ENCODE data around the gene IMPDH1. TPM values are rescaled to one million over a fixed set of nuclear protein-coding genes. Genes with fewer than 3 reads are reported as not detected.
"Not testable (repeated sequence)": the region's sequence is repeated elsewhere in the genome, so short reads cannot be mapped to it uniquely, and the experiment has no call there.

IMPDH1 gene
- total RNA-seq = 20.0 TPM
- long read RNA-seq, transcript IMPDH1-203 (16 exons, 2,580 nt) = minor isoform, 7 of 144 reads
- long read RNA-seq, transcript IMPDH1-202 (15 exons, 2,479 nt) = major isoform, 38 of 144 reads
- long read RNA-seq, partial matches to known transcripts = 68 of 144 reads
- long read RNA-seq, other reads (novel, unspliced or antisense) = 30 of 144 reads

DNA sequence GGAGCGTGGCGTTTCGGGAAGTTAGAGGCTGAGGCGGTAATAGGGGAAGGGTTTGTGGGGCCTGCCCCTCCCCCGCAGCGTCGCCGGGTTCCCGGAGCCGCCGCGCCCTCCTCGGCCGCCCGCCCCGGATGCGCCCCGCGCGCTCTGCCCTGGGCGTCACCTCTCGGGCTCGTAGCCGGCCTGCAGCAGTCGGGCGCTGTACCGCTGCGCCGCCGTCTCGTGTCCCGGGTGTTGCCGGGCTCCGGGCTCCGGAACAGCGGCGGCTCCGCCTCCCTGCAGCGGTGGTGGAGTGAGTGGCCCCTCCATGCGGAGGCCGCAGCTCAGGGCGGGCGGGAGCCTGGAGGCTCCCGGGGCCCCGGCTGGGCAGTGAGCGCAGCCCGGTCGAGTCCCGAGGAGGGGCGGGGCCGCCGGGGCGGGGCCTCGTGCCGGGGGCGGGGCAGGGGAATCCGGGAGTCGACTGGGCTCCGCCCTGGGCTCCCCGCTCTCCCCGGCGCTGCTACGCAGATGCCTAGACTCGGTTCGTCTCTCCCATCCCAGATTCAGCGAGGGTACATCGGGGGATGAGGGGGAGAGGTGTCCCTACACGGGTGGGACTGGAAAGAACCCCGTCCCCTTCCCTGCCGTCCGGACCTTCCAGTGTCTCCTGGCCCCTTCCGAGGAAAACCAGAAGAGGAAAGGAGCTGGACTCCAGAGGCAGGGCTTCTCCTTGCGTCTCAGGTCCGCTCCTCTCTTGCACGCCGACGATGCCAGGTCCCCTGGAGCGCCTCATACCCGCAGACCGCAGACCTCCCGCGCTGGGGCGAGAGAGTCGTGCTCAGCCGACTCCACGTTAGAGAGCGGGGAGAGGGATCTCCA, at the start of gene IMPDH1:
IMPDH1 (minus strand) TSS at position 387 of the 855 bp plus-strand sequence; CDS start at position 306, 81 bp downstream.
- intact Hi-C loops (cut with DNase I) = no loop called here
- peak; percentile 94 for DNase-seq
- peak; percentile 96 for ATAC-seq (ENCODE audit: poor library complexity)

DNA sequence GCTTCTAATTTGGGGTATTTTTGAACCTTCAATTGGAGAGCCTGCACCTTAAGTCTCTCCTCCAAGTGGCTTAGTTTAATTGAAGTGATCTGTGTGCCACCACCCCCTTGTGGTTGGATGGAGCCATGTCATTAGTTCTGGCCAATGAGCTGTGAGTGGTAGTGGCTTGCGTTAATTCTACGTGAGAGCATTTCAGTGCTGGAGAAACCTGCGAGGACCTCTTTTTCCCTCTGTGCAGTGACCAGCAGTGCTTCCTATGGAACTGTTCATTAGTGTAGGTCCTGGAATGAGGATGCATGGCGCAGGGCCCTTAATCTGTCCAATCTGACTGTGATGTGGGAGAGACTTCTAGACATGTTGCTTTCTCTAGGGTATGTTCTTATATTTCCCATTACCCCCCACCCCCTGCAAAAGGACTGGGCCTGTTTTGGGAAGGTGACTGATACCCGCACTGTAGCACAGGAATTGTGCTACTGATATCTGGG, 49.7 kb upstream of the IMPDH1 start:
- ATAC-seq (ENCODE audit: poor library complexity) = peak; percentile 30
- peak; percentile 64 for DNase-seq
- intact Hi-C loops (cut with DNase I) = loop anchor here (2.0 kb wide), 1 partner anchor 31 kb away; no protein-coding TSS in a partner anchor

DNA sequence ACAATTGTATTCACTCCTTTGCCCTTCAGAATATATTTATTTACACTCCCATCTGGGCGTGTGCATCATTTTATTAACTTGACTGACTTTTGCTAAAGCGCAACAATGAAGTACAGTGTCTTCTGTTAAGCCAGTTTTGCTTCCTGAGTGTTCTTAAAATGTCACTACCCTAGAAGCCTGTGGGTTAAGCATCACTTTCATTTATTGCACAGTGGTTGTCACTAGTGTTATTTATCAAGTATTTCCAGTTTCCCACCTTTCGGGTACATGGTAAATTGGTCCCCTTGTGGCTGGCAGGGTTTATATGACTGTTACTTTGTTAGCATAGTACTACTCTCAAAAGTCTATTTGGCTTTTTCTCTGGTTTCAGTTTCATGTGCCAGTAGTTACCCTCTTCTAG, 49.2 kb upstream of the IMPDH1 start:
- intact Hi-C loops (cut with DNase I) = loop anchor here (2.0 kb wide), 1 partner anchor 30 kb away; no protein-coding TSS in a partner anchor

GRCh38 chr7:128457385-128457784, 47.6 kb upstream of the IMPDH1 start:
- DNase-seq; intact Hi-C loops (cut with DNase I); ATAC-seq (ENCODE audit: poor library complexity): not testable (repeated sequence)

More for the DNA sequence above, 49.2 kb upstream of the IMPDH1 start:
- DNase-seq = no peak
- ATAC-seq (ENCODE audit: poor library complexity) = no peak

DNA sequence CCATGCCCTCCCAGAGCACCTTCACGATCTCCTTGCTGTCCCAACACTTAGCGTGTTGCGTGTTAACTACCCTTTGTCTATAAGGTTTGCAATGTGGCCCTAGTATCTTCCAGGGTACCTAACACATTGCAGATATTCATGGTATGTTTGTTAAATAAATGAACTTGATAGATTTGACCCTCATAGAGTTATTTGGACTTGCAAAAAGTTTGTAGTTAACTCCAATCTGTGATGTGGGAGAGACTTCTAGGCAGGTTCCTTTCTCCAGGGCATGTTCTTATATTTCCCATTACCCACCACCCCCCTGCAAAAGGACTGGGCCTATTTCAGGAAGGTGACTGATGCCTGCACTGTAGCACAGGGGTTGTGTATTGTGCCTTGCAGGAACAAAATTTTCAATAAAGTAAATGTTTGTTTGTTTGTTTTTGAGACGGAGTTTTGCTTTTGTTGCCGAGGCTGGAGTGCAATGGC, 46.5 kb upstream of the IMPDH1 start:
- intact Hi-C loops (cut with DNase I) = no loop called here
- ATAC-seq (ENCODE audit: poor library complexity) (no peak), DNase-seq (no peak)

DNA sequence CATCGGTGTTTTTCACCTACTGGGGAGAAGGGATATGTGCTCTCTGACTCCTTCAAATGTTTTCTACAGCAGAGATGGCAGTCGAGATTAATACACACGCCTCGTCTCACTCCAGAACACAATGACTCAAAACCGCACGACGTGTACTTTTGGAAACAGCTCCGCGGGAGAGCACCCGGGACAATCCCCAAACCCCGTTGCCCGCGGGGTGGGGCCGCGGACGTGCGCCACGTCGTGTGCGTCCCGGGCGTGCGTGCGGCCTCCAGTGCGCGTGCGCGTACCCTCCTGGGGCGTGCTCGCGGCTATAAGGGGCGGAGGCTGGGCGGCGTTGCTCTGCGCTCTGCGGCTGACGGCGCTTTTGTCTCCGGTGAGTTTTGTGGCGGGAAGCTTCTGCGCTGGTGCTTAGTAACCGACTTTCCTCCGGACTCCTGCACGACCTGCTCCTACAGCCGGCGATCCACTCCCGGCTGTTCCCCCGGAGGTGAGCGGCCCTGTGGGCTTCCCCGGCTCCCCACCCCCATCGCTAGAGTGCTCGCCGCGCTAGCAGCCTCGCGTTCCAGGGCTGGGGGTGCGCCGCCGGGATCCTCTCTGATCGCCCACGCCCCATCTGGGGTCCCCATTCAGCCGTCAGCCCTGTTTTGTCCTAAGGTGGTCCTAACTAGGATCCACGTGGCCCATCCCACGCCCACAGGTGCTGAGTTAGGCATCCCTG, 45.9 kb upstream of the IMPDH1 start, which contains the start of gene HILPDA:
HILPDA (plus strand) TSS at position 336 of the 712 bp plus-strand sequence. CDS start 1,391 bp downstream, outside the sequence.
- intact Hi-C loops (cut with DNase I) = no loop called here
- peak; percentile 95 for ATAC-seq (ENCODE audit: poor library complexity)
- DNase-seq = peak; percentile 97

DNA sequence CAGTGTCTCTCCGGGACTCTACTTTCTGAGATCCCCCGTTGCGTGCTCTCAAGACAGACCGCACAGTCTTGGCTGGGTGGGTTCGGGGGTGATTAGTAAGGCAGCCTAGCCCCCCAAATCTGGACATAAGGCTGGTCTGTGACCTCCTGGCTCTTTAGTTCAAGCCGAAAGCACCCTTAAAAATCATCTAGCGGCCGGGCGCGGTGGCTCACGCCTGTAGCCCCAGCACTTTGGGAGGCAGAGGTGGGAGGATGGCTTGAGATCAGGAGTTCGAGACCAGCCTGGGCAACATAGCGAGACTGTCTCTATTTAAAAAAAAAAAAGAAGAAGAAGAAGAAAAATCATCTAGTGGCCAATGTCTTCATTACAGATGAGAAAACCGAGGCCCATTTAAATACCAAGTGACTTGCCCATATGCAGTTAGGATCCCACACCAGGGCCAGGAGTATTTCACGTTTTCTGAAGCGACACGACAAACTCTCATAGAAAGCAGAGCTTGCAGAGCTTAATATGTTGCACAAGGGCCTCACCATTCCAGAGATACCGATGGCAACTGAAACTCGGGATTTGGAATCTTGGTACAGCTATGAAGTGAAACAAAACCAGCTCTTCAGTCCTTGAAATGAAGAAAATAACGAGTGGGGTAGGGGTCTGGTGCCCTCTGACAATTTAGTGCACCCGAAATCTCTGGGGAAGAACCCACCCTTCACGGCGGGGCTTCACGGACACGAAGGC, 45.2 kb upstream of the IMPDH1 start:
- DNase-seq (no peak), ATAC-seq (ENCODE audit: poor library complexity) (peak; percentile 4)
- intact Hi-C loops (cut with DNase I) = no loop called here

DNA sequence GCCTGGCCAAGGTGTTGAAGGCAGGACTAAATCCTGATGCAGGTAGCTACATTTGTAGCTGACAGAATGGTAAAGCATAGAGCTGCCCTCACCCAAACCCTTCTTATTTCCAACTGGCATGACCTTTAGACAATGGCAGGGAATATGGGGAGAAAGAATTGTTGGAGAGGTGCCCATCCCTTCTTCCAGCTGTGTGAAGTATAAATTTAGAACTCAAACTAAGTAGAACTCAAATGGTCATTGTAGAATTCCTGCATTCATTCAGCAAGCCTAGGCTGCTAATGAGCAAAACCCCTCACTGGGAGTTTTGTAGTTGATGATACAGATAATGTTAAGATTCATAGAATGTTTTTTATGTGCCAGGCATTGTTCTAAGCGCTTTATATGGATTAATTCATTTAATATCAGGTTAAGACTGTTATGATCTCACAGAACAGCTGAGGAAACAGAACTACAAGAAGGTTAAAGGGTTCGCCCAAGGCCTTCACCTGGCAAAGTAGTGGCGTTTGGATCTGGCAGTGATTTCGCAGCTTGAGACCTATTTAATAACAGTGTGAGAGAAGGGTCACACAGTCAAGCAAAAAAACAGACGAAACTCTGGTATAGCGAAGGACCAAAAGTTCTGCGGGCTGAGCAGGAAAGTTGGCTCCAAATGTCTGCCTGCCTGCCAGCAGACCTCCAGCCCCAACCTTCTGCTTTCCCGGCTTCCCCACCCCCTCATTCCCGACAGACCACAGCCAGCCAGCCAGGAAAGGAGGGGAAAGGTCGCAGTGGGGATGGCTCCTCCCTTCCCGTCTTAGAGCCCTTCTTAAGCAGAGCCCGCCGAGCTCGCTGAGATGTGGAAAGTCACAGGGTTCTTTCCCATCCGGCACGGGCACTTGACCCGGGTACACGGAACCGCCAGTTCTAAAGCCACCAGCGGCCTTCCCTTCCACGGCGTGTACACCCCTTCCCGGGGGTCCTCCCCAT, 44.3 kb upstream of the IMPDH1 start:
- DNase-seq (peak; percentile 93), ATAC-seq (ENCODE audit: poor library complexity) (peak; percentile 89)
- intact Hi-C loops (cut with DNase I) = no loop called here

GRCh38 chr7:128452552-128452951, 42.8 kb upstream of the IMPDH1 start:
- intact Hi-C loops (cut with DNase I) = no loop called here
- ATAC-seq (ENCODE audit: poor library complexity) (no peak), DNase-seq (no peak)

GRCh38 chr7:128450913-128451312, 41.1 kb upstream of the IMPDH1 start:
- DNase-seq (no peak), ATAC-seq (ENCODE audit: poor library complexity) (no peak)
- intact Hi-C loops (cut with DNase I) = no loop called here

DNA sequence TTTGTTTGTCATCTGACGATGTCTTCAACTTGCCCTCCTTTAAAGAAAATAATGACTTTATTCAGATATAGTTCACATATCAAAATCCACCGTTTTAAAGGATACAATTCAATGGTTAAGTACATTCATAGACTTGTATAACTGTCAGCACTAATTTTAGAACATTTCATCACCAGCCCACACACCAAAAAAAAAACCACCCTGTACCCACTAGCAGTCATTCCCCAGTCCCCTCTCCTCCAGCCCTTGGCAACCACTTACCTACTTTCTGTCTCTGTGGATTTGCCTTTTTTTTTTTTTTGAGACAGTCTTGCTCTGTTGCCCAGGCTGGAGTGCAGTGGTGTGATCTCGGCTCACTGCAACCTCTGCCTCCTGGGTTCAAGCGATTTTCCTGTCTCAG, 40.6 kb upstream of the IMPDH1 start:
- intact Hi-C loops (cut with DNase I) = no loop called here
- no peak for ATAC-seq (ENCODE audit: poor library complexity)
- DNase-seq = no peak

- DNase-seq = no peak
These were observed 39.0 kb upstream of the IMPDH1 start for GRCh38 chr7:128448751-128449302.

DNA sequence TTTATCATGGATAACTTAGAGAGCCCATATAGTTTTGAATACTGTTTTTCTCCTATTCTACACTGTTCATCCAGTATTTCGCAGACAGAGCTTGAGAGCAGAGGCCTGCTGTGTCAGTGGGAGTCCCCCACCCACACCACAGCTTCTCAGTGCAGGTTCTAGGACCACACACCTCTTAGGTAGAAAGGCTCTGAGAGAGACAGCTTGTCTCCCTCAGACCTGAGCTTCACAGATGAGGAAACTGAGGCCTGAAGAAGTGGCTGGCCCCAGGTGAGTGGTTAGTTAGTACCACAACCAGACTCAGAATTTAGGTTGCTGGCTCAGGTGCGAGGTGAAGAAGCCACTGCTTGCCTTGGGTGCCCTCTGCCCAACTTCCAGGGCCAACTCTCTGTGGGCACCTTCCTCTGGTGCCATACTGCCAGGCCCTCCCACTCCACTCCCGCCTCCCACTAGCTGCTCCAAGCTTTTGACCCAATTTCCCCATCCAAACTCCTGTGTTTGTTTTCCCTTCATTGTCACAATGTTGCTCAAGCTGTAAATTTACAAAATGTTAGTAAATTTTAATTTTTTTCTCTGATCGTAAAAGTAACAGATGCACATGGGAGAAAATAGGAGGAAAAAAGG, 38.3 kb upstream of the IMPDH1 start:
- no peak for ATAC-seq (ENCODE audit: poor library complexity)
- intact Hi-C loops (cut with DNase I) = no loop called here
- DNase-seq = no peak

More at GRCh38 chr7:128448751-128449302, 39.0 kb upstream of the IMPDH1 start:
- ATAC-seq (ENCODE audit: poor library complexity) = no peak
- intact Hi-C loops (cut with DNase I) = no loop called here

DNA sequence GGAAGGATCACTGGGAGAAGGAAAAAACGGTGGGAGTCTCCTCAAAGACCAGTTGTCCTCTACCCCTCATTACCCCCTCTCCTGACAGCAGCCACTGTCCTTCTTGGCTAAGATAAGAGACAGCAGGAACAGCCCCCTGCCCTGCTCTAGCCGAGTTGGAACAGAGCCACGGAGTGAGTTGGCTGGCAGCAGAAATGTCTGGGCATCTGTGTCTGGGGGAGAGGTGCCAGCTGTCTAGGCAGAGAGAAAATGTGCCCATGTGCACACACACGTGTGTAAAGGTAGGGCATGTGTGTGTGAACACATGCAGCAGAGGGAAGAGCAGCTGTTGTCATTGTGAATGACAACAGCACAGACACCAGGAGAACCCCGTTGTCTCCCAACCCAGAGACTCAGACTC, 36.5 kb upstream of the IMPDH1 start:
- intact Hi-C loops (cut with DNase I) = no loop called here
- DNase-seq = no peak
- peak; percentile 50 for ATAC-seq (ENCODE audit: poor library complexity)

- no peak for ATAC-seq (ENCODE audit: poor library complexity)
- DNase-seq = no peak
- intact Hi-C loops (cut with DNase I) = no loop called here
These were observed 34.2 kb upstream of the IMPDH1 start for GRCh38 chr7:128443831-128444600.

DNA sequence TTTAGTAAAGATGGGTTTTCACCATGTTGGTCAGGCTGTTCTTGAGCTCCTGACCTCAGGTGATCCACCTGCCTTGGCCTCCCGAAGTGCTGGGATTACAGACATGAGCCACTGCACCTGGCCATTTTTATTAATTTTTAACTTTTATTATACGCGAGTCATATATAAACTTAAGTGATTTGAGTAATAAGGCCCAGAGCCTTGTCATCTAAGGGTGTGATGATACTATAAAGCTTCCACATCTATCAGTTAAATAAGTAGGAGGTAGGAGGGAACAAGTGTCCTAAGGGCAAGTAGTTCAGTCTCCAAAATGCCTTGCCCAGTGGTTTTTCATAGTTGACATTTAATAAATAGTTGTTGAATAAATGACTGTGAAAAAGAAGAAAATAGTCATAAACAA, 32.6 kb upstream of the IMPDH1 start:
- DNase-seq (no peak), ATAC-seq (ENCODE audit: poor library complexity) (no peak)
- intact Hi-C loops (cut with DNase I) = no loop called here

Measured in Right ventricle myocardium superior (tissue), 1 donor.